GM12865 (cell line): Measurements from ENCODE around the gene C19orf38.

Source experiments
- DNase-seq: peaks from one replicate; pipeline ENCODE4 v3.0.0; 2010; ENCODE audit warnings: low read depth
- H3K4me3 ChIP-seq: 2 replicates; pipeline ENCODE4 v1.5.1; 2011; ENCODE audit warnings: mild to moderate bottlenecking, low read depth, low read length, control low read depth
- TF ChIP-seq, protein P1 (sequence below): IDR thresholded peaks from 2 replicates; pipeline ENCODE4 v1.5.1; 2011; ENCODE audit warnings: low read length, control low read depth, low read depth, inconsistent platforms; ENCODE audit not compliant: insufficient read depth; ENCODE audit errors: missing control alignments

Gene C19orf38

GRCh38 chr19:10896851-10897526, 48.8 kb downstream of the C19orf38 start:
- TF ChIP-seq, protein P1, sequence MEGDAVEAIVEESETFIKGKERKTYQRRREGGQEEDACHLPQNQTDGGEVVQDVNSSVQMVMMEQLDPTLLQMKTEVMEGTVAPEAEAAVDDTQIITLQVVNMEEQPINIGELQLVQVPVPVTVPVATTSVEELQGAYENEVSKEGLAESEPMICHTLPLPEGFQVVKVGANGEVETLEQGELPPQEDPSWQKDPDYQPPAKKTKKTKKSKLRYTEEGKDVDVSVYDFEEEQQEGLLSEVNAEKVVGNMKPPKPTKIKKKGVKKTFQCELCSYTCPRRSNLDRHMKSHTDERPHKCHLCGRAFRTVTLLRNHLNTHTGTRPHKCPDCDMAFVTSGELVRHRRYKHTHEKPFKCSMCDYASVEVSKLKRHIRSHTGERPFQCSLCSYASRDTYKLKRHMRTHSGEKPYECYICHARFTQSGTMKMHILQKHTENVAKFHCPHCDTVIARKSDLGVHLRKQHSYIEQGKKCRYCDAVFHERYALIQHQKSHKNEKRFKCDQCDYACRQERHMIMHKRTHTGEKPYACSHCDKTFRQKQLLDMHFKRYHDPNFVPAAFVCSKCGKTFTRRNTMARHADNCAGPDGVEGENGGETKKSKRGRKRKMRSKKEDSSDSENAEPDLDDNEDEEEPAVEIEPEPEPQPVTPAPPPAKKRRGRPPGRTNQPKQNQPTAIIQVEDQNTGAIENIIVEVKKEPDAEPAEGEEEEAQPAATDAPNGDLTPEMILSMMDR, result no peak
- DNase-seq, result no peak

DNA sequence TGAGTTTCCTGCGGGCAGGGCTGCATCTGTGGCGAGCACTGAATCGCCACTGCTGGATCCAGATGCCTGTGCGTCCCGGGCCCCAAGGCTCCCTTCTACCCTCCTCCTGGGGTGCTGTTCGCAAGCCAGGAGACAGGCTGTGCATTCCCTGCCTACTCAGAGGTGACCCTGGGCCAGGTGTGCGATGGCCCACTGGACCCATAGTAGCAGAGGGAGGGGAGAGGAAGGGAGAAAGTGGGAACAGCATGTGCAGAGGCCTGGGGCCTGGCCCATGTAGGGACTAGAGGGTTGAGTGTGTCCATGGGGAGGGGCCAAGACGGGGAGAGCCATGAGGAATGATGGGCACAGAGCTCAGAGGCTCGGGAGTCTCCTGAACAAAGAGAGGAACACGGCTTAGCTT, 50.4 kb downstream of the C19orf38 start:
- DNase-seq, result no peak
- H3K4me3 ChIP-seq, result no peak overlapping the region

More at GRCh38 chr19:10896851-10897526, 48.8 kb downstream of the C19orf38 start:
- H3K4me3 ChIP-seq, result no peak overlapping the region

GRCh38 chr19:10899151-10899653, 51.0 kb downstream of the C19orf38 start:
- TF ChIP-seq, protein P1, result no peak
- H3K4me3 ChIP-seq, result no peak overlapping the region
- DNase-seq, result no peak

More for the DNA sequence above, 50.4 kb downstream of the C19orf38 start:
- TF ChIP-seq, protein P1, result no peak

- no peak overlapping the region for H3K4me3 ChIP-seq
- DNase-seq, result no peak
- TF ChIP-seq, protein P1, result no peak
Measured at GRCh38 chr19:10907925-10908324, 59.7 kb downstream of the C19orf38 start.

- TF ChIP-seq, protein P1, result no peak
- DNase-seq, result no peak
- no peak overlapping the region for H3K4me3 ChIP-seq
Measured at GRCh38 chr19:10908380-10908960, 60.3 kb downstream of the C19orf38 start.

DNA sequence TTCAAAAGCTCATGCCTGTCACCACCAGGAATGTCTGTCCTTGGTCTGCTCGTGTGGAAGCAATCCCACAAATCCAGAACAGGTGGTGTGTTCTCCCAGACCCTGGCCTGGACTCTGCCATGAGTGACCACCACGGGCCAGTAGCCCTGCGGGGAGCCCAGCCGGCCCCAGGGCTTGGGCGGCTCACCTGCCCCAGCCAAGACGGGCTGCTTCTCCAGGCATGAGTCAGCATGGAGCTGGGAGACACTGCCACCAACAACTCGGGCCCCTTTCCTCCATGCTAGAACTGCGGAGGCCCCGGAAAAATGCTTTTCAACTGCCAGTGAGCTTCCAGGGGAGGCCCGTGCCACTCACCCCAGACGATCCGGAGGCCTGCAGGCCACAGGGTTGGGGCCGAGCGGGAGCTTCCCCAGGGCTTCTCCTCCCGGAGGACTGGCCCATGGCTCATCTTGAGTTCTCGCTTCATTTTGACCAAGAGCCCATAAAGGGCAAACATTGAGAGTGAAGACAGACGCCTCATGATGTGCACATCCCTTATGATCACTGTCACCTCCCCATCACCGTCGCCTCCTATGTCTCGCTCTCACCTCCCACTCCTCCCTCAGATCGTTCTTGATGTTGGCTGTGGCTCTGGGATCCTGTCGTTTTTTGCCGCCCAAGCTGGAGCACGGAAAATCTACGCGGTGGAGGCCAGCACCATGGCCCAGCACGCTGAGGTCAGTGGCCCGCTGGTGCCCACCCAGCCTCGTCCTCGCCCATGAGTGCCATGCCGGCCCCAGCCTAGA, 63.6 kb downstream of the C19orf38 start:
- TF ChIP-seq, protein P1, result no peak
- no peak overlapping the region for H3K4me3 ChIP-seq
- no peak for DNase-seq
